Thyroid gland (tissue), 4 donors: ENCODE data around the gene FSTL4. TPM values are rescaled to one million over a fixed set of nuclear protein-coding genes. Genes with fewer than 3 reads are reported as not detected.
A peak's percentile ranks its signal among the peaks of the same experiment; 100 is the strongest.

ENCODE experiments used
- DNase-seq, 2 donors: peaks; one replicate each; pipeline ENCODE4 v3.0.0-alpha.2; 2019
- H3K27ac ChIP-seq, 3 donors: fragments of 200-600 bp; sonication (generic); 1 replicate in 2 of 3; 2 replicates in 1 of 3; pipeline ENCODE4 v1.5.1; 2016 to 2019; ENCODE audit warnings: mild to moderate bottlenecking in 1 of 3, moderate library complexity in 1 of 3
- H3K27me3 ChIP-seq: fragments of 200-600 bp; sonication (generic); one replicate; pipeline ENCODE4 v1.5.1; 2019
- H3K36me3 ChIP-seq, 2 donors: fragments of 200-600 bp; sonication (generic); one replicate each; pipeline ENCODE4 v1.5.1; 2016 to 2019
- H3K4me1 ChIP-seq, 2 donors: fragments of 200-600 bp; sonication (generic); one replicate each; pipeline ENCODE4 v1.5.1; 2017 to 2019
- H3K4me3 ChIP-seq, 3 donors: fragments of 200-600 bp; sonication (generic); replicated peaks in 1 of 3; 1 replicate in 2 of 3; 2 replicates in 1 of 3; pipeline ENCODE4 v1.5.1; 2016; ENCODE audit warnings: mild to moderate bottlenecking in 1 of 3
- H3K9me3 ChIP-seq: fragments of 200-600 bp; sonication (generic); one replicate; pipeline ENCODE4 v1.5.1; 2017
- POLR2A ChIP-seq, 2 donors: fragments of 450-650 bp; IDR thresholded peaks; one replicate each; pipeline ENCODE4 v1.6.1; 2017; ENCODE audit warnings: antibody characterized with exemption in 2 of 2, mild to moderate bottlenecking in 2 of 2, moderate library complexity in 1 of 2
- WGBS, 2 donors: methylation state at CpG; one replicate each; pipeline ENCODE4 v1.1.5; 2017; 5-methylcytosine and 5-hydroxymethylcytosine counted together
- intact Hi-C: fragments of 100-400 bp; cut with DNase I; formaldehyde crosslinking; loops from one replicate; pipeline ENCODE4 v1.15.1; 2023
- total RNA-seq, 4 donors: library from RNA; depleted of rRNA; stranded (reverse); fragments of >200 nt; gene quantifications; one replicate each; pipeline ENCODE4 v1.2.3, GENCODE V29; 2016
- TF ChIP-seq, protein P1 (sequence below), 6 experiments: fragments of 200-600 bp in 3 of 6; fragments of 450-650 bp in 3 of 6; sonication (generic) in 3 of 6; IDR thresholded peaks; one replicate each; pipeline ENCODE4 v1.5.1; 2016 to 2019; ENCODE audit warnings: antibody characterized with exemption in 6 of 6, mild to moderate bottlenecking in 2 of 6, inconsistent platforms in 1 of 6, moderate library complexity in 1 of 6

Gene FSTL4
- total RNA-seq = under 1 TPM in 2 of 4 donors, not detected in 2; 0.10 to 0.13 TPM

DNA sequence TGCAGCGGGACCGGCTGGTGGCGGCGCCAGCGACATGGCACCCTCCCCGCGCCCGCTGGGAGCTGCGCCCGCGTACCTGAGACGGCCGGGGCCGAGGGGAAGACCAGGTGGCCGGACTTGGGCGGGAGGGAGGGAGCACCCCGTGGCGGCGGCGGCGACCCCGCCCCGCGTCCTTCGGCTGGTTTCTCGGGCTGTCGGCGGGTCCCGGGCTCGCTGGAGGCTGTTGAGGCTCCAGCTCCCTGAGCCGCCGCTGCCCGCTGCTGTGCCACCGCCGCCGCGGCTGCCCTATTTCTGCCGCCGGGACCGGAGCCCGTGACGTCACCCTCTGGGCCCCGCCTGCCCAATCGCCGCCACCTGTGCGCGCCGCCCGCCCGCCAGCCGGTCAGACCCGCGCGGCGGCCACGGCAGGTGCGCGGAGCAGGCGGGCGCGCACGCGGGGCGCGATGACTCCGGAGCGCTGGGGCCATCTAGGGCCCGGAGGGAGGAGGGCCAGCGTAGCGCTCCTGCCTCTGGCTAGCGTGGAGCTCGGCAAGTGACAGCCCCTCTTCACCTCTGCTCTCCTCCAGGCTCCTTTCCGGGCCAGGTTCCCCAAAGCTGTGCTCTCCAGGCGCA is at the start of gene FSTL4:
Gene FSTL4 (minus strand): TSS at position 293 of the 612 bp plus-strand sequence.
- Histone ChIP-seq H3K4me3 (peak within 1 kb of the TSS in 1 of 3 donors; percentile 26), H3K4me1 (peaks cover 12 to 21% of the 10 kb centered on the region in 2 donors), H3K27ac (no peak within 1 kb of the TSS), H3K9me3 (no peaks in the 10 kb centered on the region), H3K27me3 (peaks cover 9% of the 10 kb centered on the region), H3K36me3 (no peaks in the 10 kb centered on the region)
- 0 to 4% methylated on average over 2 to 3 of the region's 74 CpGs for WGBS, 2 donors
- TF ChIP-seq, protein P1, sequence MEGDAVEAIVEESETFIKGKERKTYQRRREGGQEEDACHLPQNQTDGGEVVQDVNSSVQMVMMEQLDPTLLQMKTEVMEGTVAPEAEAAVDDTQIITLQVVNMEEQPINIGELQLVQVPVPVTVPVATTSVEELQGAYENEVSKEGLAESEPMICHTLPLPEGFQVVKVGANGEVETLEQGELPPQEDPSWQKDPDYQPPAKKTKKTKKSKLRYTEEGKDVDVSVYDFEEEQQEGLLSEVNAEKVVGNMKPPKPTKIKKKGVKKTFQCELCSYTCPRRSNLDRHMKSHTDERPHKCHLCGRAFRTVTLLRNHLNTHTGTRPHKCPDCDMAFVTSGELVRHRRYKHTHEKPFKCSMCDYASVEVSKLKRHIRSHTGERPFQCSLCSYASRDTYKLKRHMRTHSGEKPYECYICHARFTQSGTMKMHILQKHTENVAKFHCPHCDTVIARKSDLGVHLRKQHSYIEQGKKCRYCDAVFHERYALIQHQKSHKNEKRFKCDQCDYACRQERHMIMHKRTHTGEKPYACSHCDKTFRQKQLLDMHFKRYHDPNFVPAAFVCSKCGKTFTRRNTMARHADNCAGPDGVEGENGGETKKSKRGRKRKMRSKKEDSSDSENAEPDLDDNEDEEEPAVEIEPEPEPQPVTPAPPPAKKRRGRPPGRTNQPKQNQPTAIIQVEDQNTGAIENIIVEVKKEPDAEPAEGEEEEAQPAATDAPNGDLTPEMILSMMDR (IDR thresholded peaks at IDR 0.05) = no peak
- TF ChIP-seq POLR2A (IDR thresholded peaks at IDR 0.05) = no peak
- DNase-seq = peak; percentile 39 to 47
- intact Hi-C loops = no loop called here

- no peak overlapping the region for H3K27ac ChIP-seq
- no peak for DNase-seq
- no peaks in the 10 kb centered on the region for H3K9me3 ChIP-seq
- H3K4me3 ChIP-seq = no peak overlapping the region
- TF ChIP-seq POLR2A (IDR thresholded peaks at IDR 0.05) = no peak
- TF ChIP-seq, protein P1 (IDR thresholded peaks at IDR 0.05) = no peak
- H3K4me1 ChIP-seq = no peaks in the 10 kb centered on the region
- 94 to 100% methylated on average over 2 of the region's 2 CpGs for WGBS, 2 donors
- intact Hi-C loops = no loop called here
- H3K27me3 ChIP-seq = no peaks in the 10 kb centered on the region
- H3K36me3 ChIP-seq = no peaks in the 10 kb centered on the region
Measured at GRCh38 chr5:133661389-133661788, 49.0 kb upstream of the FSTL4 start.

DNA sequence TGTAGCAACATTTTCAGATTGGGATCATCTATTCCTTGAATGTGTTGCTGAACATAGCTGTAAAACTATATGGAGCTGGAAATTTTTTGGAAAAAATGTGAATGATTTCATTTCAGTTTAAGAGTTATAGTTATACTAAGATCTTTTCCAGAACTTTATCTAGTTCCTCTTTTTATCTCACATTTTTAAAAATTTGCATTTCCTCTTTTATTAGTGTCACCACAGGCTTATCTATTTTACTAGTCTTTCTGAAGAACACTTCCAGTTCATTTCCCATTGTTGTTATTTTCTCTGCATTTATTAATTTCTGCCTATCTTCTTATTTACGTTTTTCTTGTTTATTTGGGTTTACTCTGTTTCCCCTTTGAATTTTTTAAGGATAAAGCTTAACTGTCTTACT is 46.0 kb upstream of the FSTL4 start:
- DNase-seq = no peak
- TF ChIP-seq, protein P1 (IDR thresholded peaks at IDR 0.05) = no peak
- TF ChIP-seq POLR2A (IDR thresholded peaks at IDR 0.05) = no peak
- no peaks in the 10 kb centered on the region for H3K36me3 ChIP-seq
- WGBS, 2 donors = 74 to 76% methylated on average over 1 of the region's 1 CpG
- H3K4me1 ChIP-seq = no peaks in the 10 kb centered on the region
- intact Hi-C loops = no loop called here
- no peaks in the 10 kb centered on the region for H3K27me3 ChIP-seq
- no peaks in the 10 kb centered on the region for H3K9me3 ChIP-seq
- H3K4me3 ChIP-seq = no peak overlapping the region
- H3K27ac ChIP-seq = no peak overlapping the region

- no peak overlapping the region for H3K4me3 ChIP-seq
- no peaks in the 10 kb centered on the region for H3K4me1 ChIP-seq
- 79 to 86% methylated on average over 5 of the region's 5 CpGs for WGBS, 2 donors
- intact Hi-C loops = no loop called here
- no peak for DNase-seq
- H3K9me3 ChIP-seq = no peaks in the 10 kb centered on the region
- no peaks in the 10 kb centered on the region for H3K36me3 ChIP-seq
- TF ChIP-seq, protein P1 (IDR thresholded peaks at IDR 0.05) = no peak
- no peak for TF ChIP-seq POLR2A (IDR thresholded peaks at IDR 0.05)
- no peak overlapping the region for H3K27ac ChIP-seq
- H3K27me3 ChIP-seq = no peaks in the 10 kb centered on the region
Measured at GRCh38 chr5:133657036-133657435, 44.7 kb upstream of the FSTL4 start.

- intact Hi-C loops = no loop called here
Measured at GRCh38 chr5:133655966-133656365, 43.6 kb upstream of the FSTL4 start.

More at GRCh38 chr5:133655966-133656365, 43.6 kb upstream of the FSTL4 start:
- H3K9me3 ChIP-seq = no peaks in the 10 kb centered on the region
- DNase-seq = no peak
- no peaks in the 10 kb centered on the region for H3K4me1 ChIP-seq
- WGBS, 2 donors = 95% methylated on average over 1 of the region's 1 CpG
- TF ChIP-seq, protein P1 (IDR thresholded peaks at IDR 0.05) = no peak
- no peak for TF ChIP-seq POLR2A (IDR thresholded peaks at IDR 0.05)
- no peak overlapping the region for H3K27ac ChIP-seq
- H3K4me3 ChIP-seq = no peak overlapping the region
- no peaks in the 10 kb centered on the region for H3K27me3 ChIP-seq
- H3K36me3 ChIP-seq = no peaks in the 10 kb centered on the region
